ENCODE results near the gene MOCOS. TPM values are rescaled to one million over a fixed set of nuclear protein-coding genes. Genes with fewer than 3 reads are reported as not detected.
A peak's percentile ranks its signal among the peaks of the same experiment; 100 is the strongest.

MOCOS gene
- total and polyA plus RNA-seq, 11 donors, result 0.07 to 1.0 (median 0.26) TPM

DNA sequence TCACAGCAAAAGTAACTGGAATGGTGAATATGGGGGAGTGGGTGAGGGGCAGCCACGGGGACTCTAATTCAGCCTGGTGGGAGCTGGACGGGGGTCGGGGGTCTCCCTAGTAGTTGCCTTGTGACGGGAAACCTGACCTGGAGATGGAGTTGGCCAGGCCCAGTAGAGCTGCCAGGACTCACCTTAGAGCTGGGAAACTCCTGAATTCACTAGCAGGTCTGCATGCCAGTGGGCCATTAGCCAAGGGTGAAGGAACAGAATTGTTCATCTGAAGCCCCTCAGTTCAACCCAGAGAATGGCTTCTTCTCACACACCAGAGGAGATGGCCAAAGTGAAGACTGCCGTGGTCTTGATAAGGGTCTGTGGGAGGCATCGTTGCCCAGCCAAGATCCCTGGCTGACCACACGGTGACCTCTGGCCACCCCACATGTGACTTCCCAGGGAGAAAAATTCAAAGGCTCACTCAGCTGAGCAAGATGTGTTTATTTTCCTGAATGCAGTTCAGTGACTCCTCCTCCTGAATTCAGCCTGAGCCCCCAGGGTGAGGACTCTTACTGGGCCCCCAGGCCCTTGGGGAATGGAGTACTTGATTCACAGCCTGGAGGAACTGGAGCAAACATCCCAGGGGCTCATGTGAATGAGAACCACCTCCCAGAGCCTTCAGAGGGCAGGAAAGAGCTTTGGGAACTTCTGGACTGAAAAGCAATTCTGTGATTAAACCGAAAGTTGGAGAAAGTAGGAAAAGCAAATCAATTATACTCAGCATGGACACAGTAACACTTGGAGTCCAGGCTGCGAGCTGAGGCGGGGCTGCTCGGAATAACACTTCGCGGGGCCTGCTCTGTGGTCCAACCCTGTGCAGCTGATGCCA, 25.2 kb downstream of the MOCOS start:
- 63 to 67% (median 65%) methylated on average over 12 to 13 of the region's 13 CpGs for WGBS, 4 donors
- Histone ChIP-seq H3K27me3 (no peaks in the 10 kb centered on the region), H3K4me3 (peak overlapping the region in 2 of 12 donors; percentile 21 to 26), H3K9me3 (peaks cover 0 to 12% (median 3%) of the 10 kb centered on the region in 12 donors), H3K36me3 (no peaks in the 10 kb centered on the region), H3K4me1 (peaks cover 0 to 18% (median 0%) of the 10 kb centered on the region in 12 donors), H3K27ac (peak overlapping the region in 3 of 12 donors; percentile 2 to 15 (median 5))
- intact Hi-C loops (cut with DNase I), result no loop called here
- ATAC-seq, result peak in 2 of 4 donors; percentile 11 to 27
- DNase-seq, result no peak
- TF ChIP-seq POLR2A (IDR thresholded peaks at IDR 0.05), result no peak
- TF ChIP-seq CTCF (IDR thresholded peaks at IDR 0.05), result peak in 3 of 12 donors; percentile 13 to 35 (median 16)

DNA sequence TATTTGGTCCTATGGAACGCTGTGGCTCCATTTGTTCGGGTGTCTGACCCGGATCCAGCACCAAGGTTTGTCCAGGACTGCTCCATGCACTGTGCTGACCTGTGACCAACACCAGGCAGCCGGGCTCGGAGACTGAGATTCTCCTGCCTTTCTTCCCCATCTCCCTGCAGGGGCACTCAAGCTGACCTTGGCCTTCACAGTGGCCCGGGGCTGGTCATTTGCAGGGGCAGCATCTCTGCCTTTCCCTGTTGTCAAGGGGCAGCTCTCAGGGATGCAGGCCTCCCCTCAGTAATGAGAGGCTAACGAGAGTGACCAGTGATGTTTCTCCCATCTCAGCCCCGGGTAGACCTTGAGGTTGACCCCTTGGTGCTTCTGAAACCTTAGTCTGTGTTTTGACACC, 27.5 kb downstream of the MOCOS start:
- Histone ChIP-seq H3K27ac (no peak overlapping the region), H3K36me3 (no peaks in the 10 kb centered on the region), H3K27me3 (no peaks in the 10 kb centered on the region), H3K4me1 (peaks cover 0 to 18% (median 0%) of the 10 kb centered on the region in 12 donors), H3K9me3 (no peaks in the 10 kb centered on the region), H3K4me3 (no peak overlapping the region)
- 87 to 91% (median 88%) methylated on average over 7 to 8 of the region's 8 CpGs for WGBS, 4 donors
- TF ChIP-seq CTCF (IDR thresholded peaks at IDR 0.05), result no peak
- TF ChIP-seq POLR2A (IDR thresholded peaks at IDR 0.05), result no peak
- DNase-seq (no peak), ATAC-seq (no peak)
- intact Hi-C loops (cut with DNase I), result no loop called here

DNA sequence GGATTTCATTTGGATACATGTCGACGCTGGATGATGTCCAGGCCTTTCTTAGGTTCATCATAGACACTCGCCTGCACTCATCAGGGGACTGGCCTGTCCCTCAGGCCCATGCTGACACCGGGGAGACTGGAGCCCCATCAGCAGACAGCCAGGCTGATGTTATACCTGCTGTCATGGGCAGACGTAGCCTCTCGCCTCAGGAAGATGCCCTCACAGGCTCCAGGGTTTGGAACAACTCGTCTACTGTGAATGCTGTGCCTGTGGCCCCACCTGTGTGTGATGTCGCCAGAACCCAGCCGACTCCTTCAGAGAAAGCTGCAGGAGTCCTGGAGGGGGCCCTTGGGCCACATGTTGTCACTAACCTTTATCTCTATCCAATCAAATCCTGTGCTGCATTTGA, 28.3 kb downstream of the MOCOS start:
- H3K36me3 ChIP-seq, result no peaks in the 10 kb centered on the region
- DNase-seq, result no peak
- H3K27me3 ChIP-seq, result no peaks in the 10 kb centered on the region
- ATAC-seq, result no peak
- 70 to 89% (median 76%) methylated on average over 8 to 9 of the region's 9 CpGs for WGBS, 4 donors
- H3K27ac ChIP-seq, result no peak overlapping the region
- H3K4me3 ChIP-seq, result no peak overlapping the region
- TF ChIP-seq POLR2A (IDR thresholded peaks at IDR 0.05), result no peak
- no peak for TF ChIP-seq CTCF (IDR thresholded peaks at IDR 0.05)
- H3K4me1 ChIP-seq, result peaks cover 0 to 18% (median 0%) of the 10 kb centered on the region in 12 donors
- intact Hi-C loops (cut with DNase I), result no loop called here
- H3K9me3 ChIP-seq, result no peaks in the 10 kb centered on the region

DNA sequence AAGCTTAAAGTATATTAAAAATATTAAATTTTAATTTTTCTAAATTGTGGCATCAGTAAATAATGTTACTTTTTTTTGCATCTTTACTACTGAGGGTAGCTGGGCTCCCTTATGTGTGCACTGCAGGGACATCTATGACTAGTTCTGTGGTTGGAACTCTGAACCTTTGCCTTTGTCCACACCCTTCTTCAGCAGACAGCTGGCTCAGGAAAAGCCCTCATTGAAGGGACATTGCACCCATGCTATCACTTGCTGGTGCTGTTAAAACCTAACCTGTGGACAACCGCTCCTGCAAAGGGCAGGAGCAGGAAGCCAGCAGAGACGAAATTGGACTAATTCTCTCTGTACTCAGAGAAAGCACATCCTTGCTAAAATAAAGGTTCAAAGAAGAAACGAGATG, 30.1 kb downstream of the MOCOS start:
- no peak for TF ChIP-seq CTCF (IDR thresholded peaks at IDR 0.05)
- intact Hi-C loops (cut with DNase I), result no loop called here

More for the DNA sequence above, 30.1 kb downstream of the MOCOS start:
- ATAC-seq (no peak), DNase-seq (no peak)
- Histone ChIP-seq H3K4me1 (peaks cover 0 to 12% (median 0%) of the 10 kb centered on the region in 12 donors), H3K27ac (no peak overlapping the region), H3K27me3 (no peaks in the 10 kb centered on the region), H3K36me3 (no peaks in the 10 kb centered on the region), H3K4me3 (no peak overlapping the region), H3K9me3 (no peaks in the 10 kb centered on the region)
- 84 to 91% (median 86%) methylated on average over 3 of the region's 3 CpGs for WGBS, 4 donors
